Activated T-cell treated with anti-CD3 and anti-CD28 coated beads, Interleukin-2, amount 50 U/mL, for 4 hours (primary cell): ENCODE results near the gene USP6. TPM values are rescaled to one million over a fixed set of nuclear protein-coding genes. Genes with fewer than 3 reads are reported as not detected.
"Not testable (repeated sequence)": the region's sequence is repeated elsewhere in the genome, so short reads cannot be mapped to it uniquely, and the experiment has no call there.

Experiments used
- ATAC-seq, 2 donors: fragments of 200-7000 bp; cut with Tn5 transposase; one replicate each; pipeline ENCODE4 v1.10.0; 2021
- DNase-seq: peaks from one replicate; pipeline ENCODE4 v3.0.0-alpha.2; 2020
- H3K27me3 Mint-ChIP-seq: one replicate; pipeline ENCODE4 v1.8.0; 2021; ENCODE audit warnings: low read depth, mixed read lengths
- H3K36me3 Mint-ChIP-seq: one replicate; pipeline ENCODE4 v1.8.0; 2022; ENCODE audit warnings: mixed read lengths; ENCODE audit not compliant: insufficient read depth
- H3K4me1 Mint-ChIP-seq: one replicate; pipeline ENCODE4 v1.8.0; 2021; ENCODE audit warnings: low read depth, mixed read lengths
- H3K4me3 Mint-ChIP-seq: one replicate; pipeline ENCODE4 v1.8.0; 2021; ENCODE audit warnings: mild to moderate bottlenecking, moderate library complexity, mixed read lengths
- H3K9me3 Mint-ChIP-seq: one replicate; pipeline ENCODE4 v1.8.0; 2021; ENCODE audit warnings: mixed read lengths
- total RNA-seq, 3 donors: library from RNA; stranded (reverse); gene quantifications; one replicate each; pipeline ENCODE4 v1.2.1, GENCODE V29; 2021

USP6 gene
- under 1 TPM in 2 of 3 donors, not detected in 1; 0.08 to 0.23 TPM for total RNA-seq

GRCh38 chr17:5115673-5116651, at the start of gene USP6:
USP6 (plus strand) TSS chr17:5116032; CDS start chr17:5130368, 14,336 bp downstream.
- peaks cover 39% of the 10 kb centered on the region for H3K27me3 Mint-ChIP-seq
- peaks cover 6% of the 10 kb centered on the region for H3K36me3 Mint-ChIP-seq
- ATAC-seq = no peak
- H3K4me1 Mint-ChIP-seq = peaks cover 6% of the 10 kb centered on the region
- H3K4me3 Mint-ChIP-seq = no peak within 1 kb of the TSS
- no peaks in the 10 kb centered on the region for H3K9me3 Mint-ChIP-seq
- DNase-seq = no peak

GRCh38 chr17:5068236-5068635, 47.6 kb upstream of the USP6 start:
- Mint-ChIP-seq H3K36me3 (no peaks in the 10 kb centered on the region), H3K9me3 (no peaks in the 10 kb centered on the region), H3K27me3 (no peaks in the 10 kb centered on the region), H3K4me1 (no peaks in the 10 kb centered on the region), H3K4me3 (no peak overlapping the region)
- no peak for ATAC-seq
- no peak for DNase-seq

GRCh38 chr17:5069724-5070123, 46.1 kb upstream of the USP6 start:
- ATAC-seq = no peak
- Mint-ChIP-seq H3K4me3 (no peak overlapping the region), H3K27me3 (no peaks in the 10 kb centered on the region), H3K36me3 (no peaks in the 10 kb centered on the region), H3K9me3 (no peaks in the 10 kb centered on the region), H3K4me1 (no peaks in the 10 kb centered on the region)
- DNase-seq = no peak

GRCh38 chr17:5075472-5075871, 40.4 kb upstream of the USP6 start:
- not testable (repeated sequence) for H3K9me3 Mint-ChIP-seq, H3K27me3 Mint-ChIP-seq, H3K4me3 Mint-ChIP-seq, DNase-seq, H3K36me3 Mint-ChIP-seq, ATAC-seq
- peaks cover 24% of the 10 kb centered on the region for H3K4me1 Mint-ChIP-seq

- peak overlapping the region; percentile 81 for H3K4me3 Mint-ChIP-seq
- not testable (repeated sequence) for ATAC-seq, H3K27me3 Mint-ChIP-seq, H3K36me3 Mint-ChIP-seq, H3K9me3 Mint-ChIP-seq, DNase-seq
- H3K4me1 Mint-ChIP-seq = peaks cover 28% of the 10 kb centered on the region
These were observed 38.6 kb upstream of the USP6 start for GRCh38 chr17:5077275-5077674.

GRCh38 chr17:5077781-5078105, 38.1 kb upstream of the USP6 start:
- peaks cover 8% of the 10 kb centered on the region for H3K36me3 Mint-ChIP-seq
- no peaks in the 10 kb centered on the region for H3K27me3 Mint-ChIP-seq

GRCh38 chr17:5078106-5079028, 37.5 kb upstream of the USP6 start, which contains the start of gene ZFP3:
ZFP3 (plus strand) TSS chr17:5078467; CDS start chr17:5091505, 13,038 bp downstream.
- Mint-ChIP-seq H3K27me3 (no peaks in the 10 kb centered on the region), H3K9me3 (no peaks in the 10 kb centered on the region), H3K36me3 (peaks cover 12% of the 10 kb centered on the region), H3K4me3 (peak within 1 kb of the TSS; percentile 81), H3K4me1 (peaks cover 28% of the 10 kb centered on the region)
- peak; percentile 86 to 91 for ATAC-seq
- DNase-seq = peak; percentile 66

More at GRCh38 chr17:5077781-5078105, 38.1 kb upstream of the USP6 start:
- Mint-ChIP-seq H3K4me1 (peaks cover 28% of the 10 kb centered on the region), H3K9me3 (no peaks in the 10 kb centered on the region), H3K4me3 (peak overlapping the region; percentile 81)
- DNase-seq (no peak), ATAC-seq (peak in 1 of 2 donors; percentile 5)

GRCh38 chr17:5080591-5080990, 35.2 kb upstream of the USP6 start:
- Mint-ChIP-seq H3K9me3 (peaks cover 8% of the 10 kb centered on the region), H3K4me1 (peaks cover 30% of the 10 kb centered on the region), H3K36me3 (peaks cover 25% of the 10 kb centered on the region), H3K4me3 (no peak overlapping the region), H3K27me3 (no peaks in the 10 kb centered on the region)
- DNase-seq = no peak
- no peak for ATAC-seq

GRCh38 chr17:5092218-5093010, 23.4 kb upstream of the USP6 start:
- Mint-ChIP-seq H3K27me3 (peaks cover 8% of the 10 kb centered on the region), H3K36me3 (peaks cover 54% of the 10 kb centered on the region), H3K4me3 (no peak overlapping the region), H3K4me1 (no peaks in the 10 kb centered on the region), H3K9me3 (peaks cover 59% of the 10 kb centered on the region)
- ATAC-seq (no peak), DNase-seq (no peak)

GRCh38 chr17:5096731-5097100, 19.1 kb upstream of the USP6 start:
- Mint-ChIP-seq H3K9me3 (peaks cover 39% of the 10 kb centered on the region), H3K4me1 (no peaks in the 10 kb centered on the region), H3K36me3 (peaks cover 16% of the 10 kb centered on the region), H3K4me3 (peak overlapping the region; percentile 24), H3K27me3 (peaks cover 11% of the 10 kb centered on the region)
- DNase-seq (no peak), ATAC-seq (no peak)

- Mint-ChIP-seq H3K27me3 (peaks cover 11% of the 10 kb centered on the region), H3K9me3 (peaks cover 34% of the 10 kb centered on the region), H3K36me3 (peaks cover 13% of the 10 kb centered on the region), H3K4me1 (no peaks in the 10 kb centered on the region), H3K4me3 (peak overlapping the region; percentile 69)
- DNase-seq = peak; percentile 38
- peak; percentile 85 for ATAC-seq
These were observed 18.6 kb upstream of the USP6 start for GRCh38 chr17:5097101-5097834.

- peaks cover 11% of the 10 kb centered on the region for H3K27me3 Mint-ChIP-seq
- no peak for DNase-seq
- peaks cover 5% of the 10 kb centered on the region for H3K36me3 Mint-ChIP-seq
- no peak for ATAC-seq
- no peak overlapping the region for H3K4me3 Mint-ChIP-seq
- no peaks in the 10 kb centered on the region for H3K4me1 Mint-ChIP-seq
- peaks cover 23% of the 10 kb centered on the region for H3K9me3 Mint-ChIP-seq
These were observed 16.6 kb upstream of the USP6 start for GRCh38 chr17:5099271-5099670.

GRCh38 chr17:5100832-5101231, 15.0 kb upstream of the USP6 start:
- Mint-ChIP-seq H3K4me1 (no peaks in the 10 kb centered on the region), H3K36me3 (peaks cover 6% of the 10 kb centered on the region), H3K4me3 (no peak overlapping the region), H3K9me3 (peaks cover 13% of the 10 kb centered on the region), H3K27me3 (peaks cover 11% of the 10 kb centered on the region)
- DNase-seq = no peak
- no peak for ATAC-seq
